Ovary (tissue), 9 donors: ENCODE data around the gene C5orf24. TPM values are rescaled to one million over a fixed set of nuclear protein-coding genes. Genes with fewer than 3 reads are reported as not detected.

ENCODE experiments used
- DNase-seq, 5 donors: peaks; one replicate each; pipeline ENCODE4 v3.0.0-alpha.2; 2019 to 2020
- H3K27ac ChIP-seq, 2 donors: fragments of 200-600 bp; one replicate each; pipeline versions ENCODE4 v1.5.1 to v1.8.0; 2019 to 2022
- H3K27me3 ChIP-seq: fragments of 200-600 bp; one replicate; pipeline ENCODE4 v1.8.0; 2022
- H3K36me3 ChIP-seq: fragments of 200-600 bp; sonication (generic); one replicate; pipeline ENCODE4 v1.5.1; 2019
- H3K4me1 ChIP-seq: one replicate; pipeline ENCODE4 v1.8.1; 2013; ENCODE audit warnings: mild to moderate bottlenecking, moderate library complexity; ENCODE audit not compliant: insufficient read depth
- H3K4me3 ChIP-seq: fragments of 200-600 bp; sonication (generic); one replicate; pipeline ENCODE4 v1.5.1; 2017
- H3K9me3 ChIP-seq, 2 donors: fragments of 200-600 bp in 1 of 2; sonication (generic) in 1 of 2; one replicate each; pipeline versions ENCODE4 v1.5.1 to v1.8.1; 2013 to 2019; ENCODE audit warnings: mild to moderate bottlenecking in 1 of 2, moderate library complexity in 1 of 2
- EP300 ChIP-seq: sonication (generic); formaldehyde crosslinking; IDR thresholded peaks from one replicate; pipeline ENCODE4 v1.6.1; 2017; ENCODE audit warnings: antibody characterized with exemption
- POLR2A ChIP-seq: fragments of 450-650 bp; IDR thresholded peaks from one replicate; pipeline ENCODE4 v1.6.1; 2017; ENCODE audit warnings: antibody characterized with exemption, mild to moderate bottlenecking, moderate library complexity
- WGBS, 3 donors: extraction: QIAGEN DNeasy Blood & Tissue Kit in 1 of 3; methylation state at CpG; one replicate each; pipeline versions ENCODE4 v1.1.5 to v1.1.7; 2013 to 2017; 5-methylcytosine and 5-hydroxymethylcytosine counted together
- intact Hi-C, 4 donors: fragments of 100-400 bp; cut with DNase I; formaldehyde crosslinking; loops; one replicate each; pipeline versions ENCODE4 v1.11.0 to v1.15.1; 2022 to 2023
- polyA plus RNA-seq, 2 donors: library from polyadenylated mRNA; stranded (reverse); fragments of 200-250 nt in 1 of 2; fragments of 350-450 nt in 1 of 2; fragmentation: Illumina TruSeq in 1 of 2; extraction: RNeasy Lipid Tissue Mini Kit (QIAGEN cat#74804) in 1 of 2; gene quantifications; one replicate each; pipeline ENCODE4 v1.2.3, GENCODE V29; 2013 to 2014
- total RNA-seq, 7 donors: library from RNA; depleted of rRNA in 2 of 7; stranded (reverse); fragments of >200 nt in 2 of 7; fragmentation: NEBNext Ultra II Directional in 3 of 7; extraction: Animal tissue kit (Norgen Biotek cat#: 25700) in 3 of 7; gene quantifications; one replicate each; pipeline versions ENCODE4 v1.1.0 to v1.2.4, GENCODE V29; 2016 to 2023
- TF ChIP-seq, protein P1 (sequence below), 3 donors: fragments of 450-650 bp in 2 of 3; fragments of 200-600 bp in 1 of 3; IDR thresholded peaks; one replicate each; pipeline versions ENCODE4 v1.5.1 to v1.8.0; 2016 to 2022; ENCODE audit warnings: antibody characterized with exemption in 3 of 3, mild to moderate bottlenecking in 1 of 3
- donor health status: DM: no; HTN: no; CAD: no; lungs with moderate emphysema.
- donor health status: DM: no; HTN: no; CAD: no.
- donor health status: Bipolar disorder and iron deficiency.
- donor health status: DM: yes; HTN: yes; CAD: no.
- donor health status: DM: no; HTN: no; CAD: no.
- donor health status: DM: yes; HTN: yes; CAD: no.

Gene C5orf24
- total and polyA plus RNA-seq, 9 donors = 20.0 to 46.8 (median 36.3) TPM

DNA sequence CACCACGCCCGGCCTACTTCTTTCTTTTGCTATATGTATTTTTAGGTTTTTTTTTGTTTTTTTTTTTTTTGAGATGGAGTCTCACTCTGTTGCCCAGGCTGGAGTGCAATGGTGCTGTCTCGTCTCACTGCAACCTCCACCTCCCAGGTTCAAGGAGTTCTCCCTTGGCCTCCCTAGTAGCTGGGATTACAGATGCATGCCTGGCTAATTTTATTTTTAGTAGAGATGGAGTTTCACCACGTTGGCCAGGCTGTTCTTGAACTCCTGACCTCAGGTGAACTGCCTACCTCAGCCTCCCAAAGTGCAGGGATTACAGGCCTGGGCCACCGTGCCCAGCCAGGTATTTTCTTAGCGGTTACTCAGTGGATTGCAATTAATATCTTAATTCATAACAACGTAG lies 23.9 kb upstream of the C5orf24 start:
- H3K4me1 ChIP-seq = no peaks in the 10 kb centered on the region
- 80 to 85% (median 84%) methylated on average over 7 of the region's 7 CpGs for WGBS, 3 donors
- H3K27ac ChIP-seq = no peak overlapping the region
- H3K27me3 ChIP-seq = no peaks in the 10 kb centered on the region
- no peak for DNase-seq
- H3K4me3 ChIP-seq = no peak overlapping the region
- intact Hi-C loops = no loop called here
- no peaks in the 10 kb centered on the region for H3K9me3 ChIP-seq
- no peak for TF ChIP-seq POLR2A
- no peak for TF ChIP-seq EP300
- TF ChIP-seq, protein P1, sequence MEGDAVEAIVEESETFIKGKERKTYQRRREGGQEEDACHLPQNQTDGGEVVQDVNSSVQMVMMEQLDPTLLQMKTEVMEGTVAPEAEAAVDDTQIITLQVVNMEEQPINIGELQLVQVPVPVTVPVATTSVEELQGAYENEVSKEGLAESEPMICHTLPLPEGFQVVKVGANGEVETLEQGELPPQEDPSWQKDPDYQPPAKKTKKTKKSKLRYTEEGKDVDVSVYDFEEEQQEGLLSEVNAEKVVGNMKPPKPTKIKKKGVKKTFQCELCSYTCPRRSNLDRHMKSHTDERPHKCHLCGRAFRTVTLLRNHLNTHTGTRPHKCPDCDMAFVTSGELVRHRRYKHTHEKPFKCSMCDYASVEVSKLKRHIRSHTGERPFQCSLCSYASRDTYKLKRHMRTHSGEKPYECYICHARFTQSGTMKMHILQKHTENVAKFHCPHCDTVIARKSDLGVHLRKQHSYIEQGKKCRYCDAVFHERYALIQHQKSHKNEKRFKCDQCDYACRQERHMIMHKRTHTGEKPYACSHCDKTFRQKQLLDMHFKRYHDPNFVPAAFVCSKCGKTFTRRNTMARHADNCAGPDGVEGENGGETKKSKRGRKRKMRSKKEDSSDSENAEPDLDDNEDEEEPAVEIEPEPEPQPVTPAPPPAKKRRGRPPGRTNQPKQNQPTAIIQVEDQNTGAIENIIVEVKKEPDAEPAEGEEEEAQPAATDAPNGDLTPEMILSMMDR (IDR thresholded peaks at IDR 0.05) = no peak
- no peaks in the 10 kb centered on the region for H3K36me3 ChIP-seq

DNA sequence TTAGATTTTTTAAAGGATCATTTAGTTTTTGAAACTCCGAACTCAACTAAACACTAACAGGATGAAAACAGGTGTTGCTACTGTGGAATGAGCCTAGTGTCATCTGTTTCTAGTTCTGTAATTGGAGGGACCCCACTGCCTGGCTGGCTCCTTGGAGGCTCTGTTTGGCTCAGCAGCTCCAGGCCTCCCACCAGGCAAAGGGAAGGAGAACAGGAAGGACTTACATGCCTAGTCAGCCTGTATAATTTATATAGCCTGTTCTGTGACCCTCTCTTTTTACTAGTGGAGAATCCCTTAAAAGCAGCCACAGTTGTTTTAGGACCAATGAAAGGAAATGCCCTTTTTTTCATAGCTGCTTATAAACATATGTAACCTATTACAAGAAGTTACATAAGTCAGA lies 21.1 kb upstream of the C5orf24 start:
- Histone ChIP-seq H3K27me3 (no peaks in the 10 kb centered on the region), H3K36me3 (no peaks in the 10 kb centered on the region), H3K4me3 (no peak overlapping the region), H3K9me3 (no peaks in the 10 kb centered on the region), H3K27ac (no peak overlapping the region), H3K4me1 (no peaks in the 10 kb centered on the region)
- intact Hi-C loops = no loop called here
- no peak for DNase-seq
- no peak for TF ChIP-seq POLR2A
- no peak for TF ChIP-seq EP300
- TF ChIP-seq, protein P1 (IDR thresholded peaks at IDR 0.05) = no peak
- 98 to 100% (median 98%) methylated on average over 1 of the region's 1 CpG for WGBS, 3 donors

DNA sequence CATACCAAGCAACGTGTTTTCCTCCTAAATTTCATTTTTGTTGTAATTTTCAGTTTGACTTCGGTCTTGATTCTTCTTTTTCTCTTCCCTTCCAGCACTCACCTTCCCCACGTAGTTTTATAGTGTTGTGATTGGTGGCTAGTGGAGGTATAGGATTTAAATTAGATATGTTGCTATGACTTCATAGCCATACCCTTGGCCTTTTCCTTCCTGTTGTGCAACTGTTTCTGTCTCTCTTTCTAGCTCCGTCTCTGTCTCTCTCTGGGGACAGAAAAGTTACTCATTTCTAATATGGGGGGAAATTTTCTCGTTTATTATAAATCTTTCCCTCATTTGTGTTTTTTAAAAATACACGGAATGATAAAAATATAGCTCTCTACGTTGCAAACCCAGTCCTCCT lies 20.6 kb upstream of the C5orf24 start:
- Histone ChIP-seq H3K4me1 (no peaks in the 10 kb centered on the region), H3K27me3 (no peaks in the 10 kb centered on the region), H3K4me3 (no peak overlapping the region), H3K36me3 (no peaks in the 10 kb centered on the region), H3K27ac (no peak overlapping the region), H3K9me3 (no peaks in the 10 kb centered on the region)
- TF ChIP-seq EP300 (no peak), POLR2A (no peak)
- TF ChIP-seq, protein P1 (IDR thresholded peaks at IDR 0.05) = no peak
- WGBS, 3 donors = 92 to 96% (median 93%) methylated on average over 7 of the region's 7 CpGs
- intact Hi-C loops = no loop called here
- DNase-seq = no peak

DNA sequence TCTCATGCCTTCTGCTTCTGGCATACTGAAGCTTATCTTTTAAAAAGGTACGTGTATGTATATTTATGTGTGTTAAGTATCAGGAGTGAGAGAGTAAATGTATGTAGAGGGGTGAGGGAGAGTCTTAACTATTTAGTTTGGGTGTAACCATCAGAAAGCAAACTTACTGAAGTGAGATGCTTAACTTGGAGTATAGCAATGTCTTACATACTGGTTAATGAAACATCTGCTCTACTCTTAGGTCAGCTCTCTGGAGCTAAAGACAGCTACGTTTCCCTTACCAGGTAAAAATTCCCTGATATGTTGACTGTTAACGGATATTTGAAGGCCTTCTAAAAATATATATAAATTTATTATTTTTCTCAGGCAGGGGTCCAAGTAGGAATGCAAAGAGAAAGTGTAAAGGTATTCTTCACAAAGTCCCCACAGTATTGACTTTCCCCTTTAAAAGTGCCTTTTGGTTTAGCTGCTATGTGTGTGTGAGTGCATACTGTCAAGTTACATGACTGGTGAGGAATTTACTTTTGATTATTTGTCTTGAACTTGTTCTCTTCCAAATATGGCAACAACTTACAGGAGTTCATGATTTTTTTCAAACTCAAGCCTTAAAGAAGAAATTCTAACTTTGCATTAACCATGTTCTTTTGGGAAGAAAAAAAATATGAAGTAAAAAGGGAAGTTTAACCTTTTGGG lies 12.3 kb upstream of the C5orf24 start:
- intact Hi-C loops = no loop called here
- peaks cover 2% of the 10 kb centered on the region for H3K4me1 ChIP-seq
- 62 to 71% (median 70%) methylated on average over 3 of the region's 3 CpGs for WGBS, 3 donors
- H3K36me3 ChIP-seq = no peaks in the 10 kb centered on the region
- no peak for DNase-seq
- no peak overlapping the region for H3K27ac ChIP-seq
- H3K9me3 ChIP-seq = no peaks in the 10 kb centered on the region
- H3K27me3 ChIP-seq = no peaks in the 10 kb centered on the region
- no peak overlapping the region for H3K4me3 ChIP-seq
- no peak for TF ChIP-seq POLR2A

DNA sequence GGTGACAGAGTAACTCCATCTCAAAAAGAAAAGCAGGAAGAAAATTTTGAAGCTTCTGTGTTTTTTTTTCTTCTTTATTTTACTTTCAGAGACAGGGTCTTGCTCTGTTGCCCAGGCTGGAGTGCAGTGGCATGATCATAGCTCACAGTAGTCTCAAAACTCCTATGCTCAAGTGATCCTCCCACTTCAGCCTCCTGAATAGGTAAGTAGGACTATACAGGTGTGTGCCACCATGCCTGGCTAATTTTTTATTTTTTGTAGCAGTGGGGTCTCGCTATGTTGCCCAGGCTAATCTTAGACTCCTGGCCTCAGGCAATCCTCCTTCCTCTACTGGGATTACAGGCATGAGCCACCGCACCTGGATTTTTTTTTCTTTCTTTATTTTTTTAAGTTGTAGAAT lies 10.1 kb upstream of the C5orf24 start:
- Histone ChIP-seq H3K27me3 (no peaks in the 10 kb centered on the region), H3K4me3 (no peak overlapping the region), H3K4me1 (peaks cover 2% of the 10 kb centered on the region), H3K36me3 (no peaks in the 10 kb centered on the region), H3K27ac (no peak overlapping the region), H3K9me3 (no peaks in the 10 kb centered on the region)
- WGBS, 3 donors = 96 to 98% (median 97%) methylated on average over 2 of the region's 2 CpGs
- TF ChIP-seq, protein P1 (IDR thresholded peaks at IDR 0.05) = no peak
- TF ChIP-seq EP300 (no peak), POLR2A (no peak)
- intact Hi-C loops = no loop called here
- DNase-seq = no peak
